NCI-H748 (cell line): ENCODE results near the gene PRKN.
A peak's percentile ranks its signal among the peaks of the same experiment; 100 is the strongest.

Source experiments
- DNase-seq: peaks from one replicate; lab custom pipeline; 2025; ENCODE audit not compliant: unreplicated experiment; lab: John Stamatoyannopoulos, UW

Gene PRKN

GRCh38 chr6:161941565-161941964 is 786.0 kb downstream of the PRKN start:
- no peak for DNase-seq

GRCh38 chr6:161940519-161940918 is 787.0 kb downstream of the PRKN start:
- no peak for DNase-seq

DNA sequence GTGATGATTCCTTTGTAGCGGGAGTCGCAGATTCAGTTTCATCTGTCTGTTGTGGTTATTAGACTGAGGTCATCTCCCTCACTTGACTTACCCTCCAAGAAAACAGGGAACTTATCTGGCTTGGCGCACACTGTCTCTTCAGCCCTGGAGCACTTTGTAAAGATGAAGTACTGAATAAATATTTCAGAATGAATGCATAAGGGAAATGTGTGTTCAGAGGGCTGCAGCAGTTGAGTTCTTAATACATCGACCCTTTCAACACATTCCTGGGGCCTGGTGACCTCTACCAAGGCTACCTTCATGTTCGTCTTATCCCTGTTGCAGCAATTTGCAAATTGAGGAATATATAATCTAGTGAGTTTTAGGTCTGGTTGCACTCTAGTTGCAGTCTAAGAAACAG is 801.2 kb downstream of the PRKN start:
- no peak for DNase-seq

- no peak for DNase-seq
Observed at GRCh38 chr6:161924516-161925116, 803.0 kb downstream of the PRKN start.

- peak; percentile 58 for DNase-seq
Observed at GRCh38 chr6:161922631-161923119, 804.9 kb downstream of the PRKN start.

- DNase-seq = peak; percentile 50
Observed at GRCh38 chr6:161921602-161922395, 805.8 kb downstream of the PRKN start.

DNA sequence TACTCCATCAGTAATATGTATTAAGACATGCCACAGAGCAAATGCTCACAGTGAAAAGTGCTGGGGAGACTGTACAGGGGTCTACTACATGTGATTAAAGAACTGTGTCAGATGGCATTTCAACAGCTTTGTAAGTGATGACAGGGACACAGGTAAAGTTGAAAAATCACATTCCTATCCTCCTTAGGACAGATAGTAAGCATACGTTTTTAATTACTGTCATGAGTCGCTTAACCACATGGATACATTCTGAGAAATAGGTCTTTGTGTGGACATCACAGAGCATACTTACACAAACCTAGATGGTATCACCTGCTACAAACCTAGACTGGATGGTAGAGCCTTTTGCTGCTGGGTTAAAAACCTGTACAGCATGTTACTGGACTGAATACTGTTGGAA is 807.9 kb downstream of the PRKN start:
- DNase-seq = no peak

- peak; percentile 50 for DNase-seq
Observed at GRCh38 chr6:161918628-161919205, 808.8 kb downstream of the PRKN start.

DNA sequence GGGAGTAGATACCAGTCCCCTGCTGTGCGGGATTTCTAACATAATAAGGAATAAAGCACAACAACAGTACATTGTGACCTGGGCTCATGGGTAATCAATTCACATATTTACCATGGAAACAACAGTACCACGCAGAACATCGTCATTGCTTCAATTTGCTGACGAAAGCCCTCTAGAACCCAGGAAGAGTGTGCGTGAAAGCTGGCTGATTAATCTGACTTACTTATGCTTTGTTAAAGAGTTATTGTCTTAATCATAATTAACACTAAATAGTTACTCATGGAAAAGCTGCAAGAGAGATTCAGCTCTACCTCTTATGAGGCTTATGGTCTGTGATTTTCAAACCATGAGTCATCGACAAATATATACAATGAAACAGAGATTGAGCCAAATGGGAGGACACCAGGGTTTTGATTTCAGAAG is 809.4 kb downstream of the PRKN start:
- peak; percentile 63 for DNase-seq

DNA sequence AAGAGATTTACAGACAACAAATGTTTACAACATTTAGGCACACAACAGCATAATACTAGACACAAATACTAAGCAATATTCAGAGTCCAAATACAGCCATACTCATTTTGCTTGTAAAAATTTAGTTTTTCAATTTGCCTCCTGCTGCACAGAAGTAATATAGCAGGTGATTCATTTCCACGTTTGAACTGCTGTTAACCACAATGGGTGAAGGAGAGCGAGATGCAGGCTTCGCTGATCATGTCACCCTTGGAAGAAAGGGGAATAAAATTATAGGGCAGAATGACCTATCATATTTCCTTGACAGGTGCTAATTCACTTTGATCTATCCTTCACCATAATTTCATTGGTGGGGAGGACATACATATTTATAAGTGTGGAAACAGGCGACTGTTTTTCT is 809.9 kb downstream of the PRKN start:
- DNase-seq = peak; percentile 62

GRCh38 chr6:161915456-161915964 is 812.1 kb downstream of the PRKN start:
- no peak for DNase-seq

- no peak for DNase-seq
Observed at GRCh38 chr6:161908872-161909271, 818.7 kb downstream of the PRKN start.

GRCh38 chr6:161906571-161906970 is 821.0 kb downstream of the PRKN start:
- no peak for DNase-seq

- no peak for DNase-seq
Observed at GRCh38 chr6:161903584-161904212, 823.9 kb downstream of the PRKN start.

- no peak for DNase-seq
Observed at GRCh38 chr6:161901740-161902426, 825.7 kb downstream of the PRKN start.

DNA sequence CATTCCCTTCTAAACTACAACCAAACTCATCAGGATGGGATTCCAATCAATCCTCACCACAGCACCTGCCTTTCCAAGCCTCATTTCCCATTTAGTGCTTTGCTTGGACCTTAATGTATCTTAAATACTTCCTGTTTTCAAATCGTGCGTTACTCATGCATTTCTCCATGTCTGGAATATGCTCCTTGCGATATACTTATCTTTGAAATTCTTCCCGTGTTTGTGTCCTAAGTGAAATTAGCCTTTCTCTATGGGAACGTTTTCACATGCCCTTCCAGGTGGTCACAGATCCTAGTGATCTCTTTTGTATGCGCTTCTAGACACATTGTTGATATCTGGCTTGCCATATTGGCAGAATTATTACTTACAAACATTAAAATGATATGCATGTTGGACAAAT is 833.1 kb downstream of the PRKN start:
- DNase-seq = no peak

DNA sequence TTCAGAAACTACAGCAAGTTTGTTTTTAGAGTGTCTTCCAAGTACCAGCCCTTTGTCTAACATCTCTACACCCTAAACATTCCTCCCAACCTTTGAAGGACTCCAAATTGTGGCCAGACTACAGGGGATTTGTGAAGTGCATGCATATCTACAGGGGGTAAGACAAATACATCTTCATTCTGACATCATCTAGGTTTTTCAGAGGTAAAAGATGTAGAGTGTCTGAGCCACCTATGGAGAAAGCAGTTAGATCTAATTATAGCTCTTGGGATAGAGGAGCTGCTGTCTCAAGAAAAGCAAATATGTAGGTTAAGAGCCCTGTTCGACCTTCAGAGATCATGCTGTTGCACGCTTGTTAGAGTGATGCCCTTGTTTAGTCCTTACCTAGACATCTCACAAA is 836.0 kb downstream of the PRKN start:
- DNase-seq = peak; percentile 54

DNA sequence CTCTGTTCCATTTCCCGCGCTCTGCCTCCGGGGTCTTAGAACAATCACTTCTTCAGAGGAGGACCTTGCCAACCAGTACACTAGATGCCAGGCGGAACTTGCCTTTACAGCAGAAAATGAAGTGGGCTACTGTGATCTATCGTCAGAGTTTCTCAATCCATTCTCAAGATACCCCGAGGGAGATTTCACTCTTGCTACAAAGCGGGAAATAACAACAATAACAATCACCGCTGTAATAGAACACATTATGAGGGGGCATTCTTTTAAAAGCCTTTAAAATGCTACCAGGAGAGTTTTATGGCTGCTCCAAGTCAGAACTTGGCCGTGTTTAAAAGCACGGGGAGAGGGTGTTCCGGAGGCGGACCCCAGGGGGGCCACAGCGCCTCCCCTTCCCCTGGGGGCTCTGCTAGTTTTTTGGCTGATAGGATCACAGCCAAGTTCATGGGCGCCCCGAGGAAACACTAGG is 836.7 kb downstream of the PRKN start:
- no peak for DNase-seq

DNA sequence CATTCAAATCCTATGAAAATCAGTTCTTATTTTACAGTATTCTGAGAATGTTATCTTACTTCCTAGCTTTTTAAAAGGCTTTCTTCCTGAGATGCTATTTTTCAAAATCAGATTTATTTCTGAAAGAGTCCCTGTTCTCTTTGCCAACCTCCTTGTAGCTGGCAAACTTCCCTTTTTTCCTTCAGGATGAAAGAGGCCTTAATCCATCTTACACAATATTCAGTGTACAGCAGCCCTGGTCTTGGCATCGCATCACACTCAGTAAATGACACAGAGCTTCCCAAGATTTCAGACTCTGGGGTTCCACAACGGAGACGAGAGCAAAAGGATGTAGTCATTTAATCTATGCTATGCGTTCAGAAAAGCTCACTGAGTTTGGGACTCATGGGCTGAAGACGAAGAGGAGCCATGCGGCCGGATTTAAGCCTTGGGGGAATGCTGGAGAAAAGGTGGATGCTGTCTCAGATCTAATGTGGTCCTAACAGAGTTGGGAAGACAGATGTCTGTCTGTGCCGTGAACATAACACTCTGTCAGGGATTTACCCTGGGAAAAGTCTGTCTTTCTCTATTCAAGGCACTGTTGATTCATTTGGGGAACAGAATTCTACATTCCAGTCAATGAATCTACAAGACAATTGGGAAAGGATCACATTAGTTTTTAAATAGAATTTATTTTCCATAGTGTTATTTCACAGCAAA is 837.3 kb downstream of the PRKN start:
- no peak for DNase-seq

DNA sequence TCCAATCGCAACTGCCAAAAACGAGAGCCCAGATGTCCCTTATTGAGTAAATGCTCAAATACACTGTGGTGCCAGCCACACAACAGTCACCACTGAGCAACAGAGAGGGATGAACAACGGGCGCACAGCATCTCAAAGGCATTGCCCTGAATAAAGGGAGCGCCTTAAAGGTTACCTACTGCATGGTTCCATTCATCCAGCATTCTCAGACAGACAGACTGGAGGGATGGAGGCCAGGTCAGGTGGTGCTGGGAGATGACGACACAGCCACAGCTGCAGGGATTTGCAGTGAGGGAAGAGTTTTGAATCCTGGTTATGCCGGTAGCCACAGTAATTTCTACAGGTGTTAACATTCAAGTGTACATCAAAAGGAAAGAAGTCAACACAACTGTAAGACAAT is 838.2 kb downstream of the PRKN start:
- no peak for DNase-seq
